Brain pericyte (primary cell): ENCODE measurements around the gene GPSM1.

Source experiments
- DNase-seq: peaks from one replicate; pipeline ENCODE4 v3.0.0-alpha.2; 2012; ENCODE audit warnings: low read depth, low spot score

Gene GPSM1

DNA sequence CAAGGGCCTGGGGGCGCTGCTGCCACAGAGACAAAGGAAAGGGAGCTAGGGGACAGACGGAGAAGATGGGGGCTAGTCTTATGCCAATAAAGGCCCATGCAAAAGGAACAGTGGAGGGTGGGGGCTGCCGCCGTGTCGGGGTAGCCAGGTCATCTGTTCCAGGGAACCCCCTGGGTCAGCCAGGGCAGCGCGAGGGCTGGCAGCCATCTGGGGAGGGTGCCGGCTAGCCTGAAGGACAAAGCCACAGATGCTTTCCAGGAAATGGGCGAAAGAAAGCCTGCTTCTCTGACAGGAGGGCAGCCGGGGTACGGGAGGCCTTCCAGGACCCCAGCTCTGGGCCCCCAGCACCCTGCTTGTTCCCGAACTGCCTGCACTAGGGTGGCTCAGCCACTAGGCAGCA, 47.8 kb downstream of the GPSM1 start:
- DNase-seq, result no peak

DNA sequence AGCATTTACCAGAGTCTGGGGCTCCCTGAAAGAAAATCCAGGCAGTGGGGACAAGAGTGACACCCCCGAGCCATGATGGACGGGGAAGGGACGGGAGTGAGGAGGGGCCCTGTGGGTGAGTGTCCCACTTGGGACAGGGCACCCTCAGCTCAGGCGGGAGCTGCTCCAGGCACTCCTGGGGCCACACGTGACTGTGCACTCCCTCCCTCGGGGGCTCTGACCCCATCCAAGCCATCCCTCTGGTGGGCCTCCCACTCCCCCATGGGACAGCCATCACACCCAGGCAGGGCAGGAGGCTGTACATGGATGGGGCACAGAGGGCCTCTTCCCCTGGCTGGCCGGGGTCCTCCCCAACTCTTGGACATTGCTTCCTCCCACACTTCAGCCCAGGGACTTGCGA, 49.1 kb downstream of the GPSM1 start:
- DNase-seq, result no peak

DNA sequence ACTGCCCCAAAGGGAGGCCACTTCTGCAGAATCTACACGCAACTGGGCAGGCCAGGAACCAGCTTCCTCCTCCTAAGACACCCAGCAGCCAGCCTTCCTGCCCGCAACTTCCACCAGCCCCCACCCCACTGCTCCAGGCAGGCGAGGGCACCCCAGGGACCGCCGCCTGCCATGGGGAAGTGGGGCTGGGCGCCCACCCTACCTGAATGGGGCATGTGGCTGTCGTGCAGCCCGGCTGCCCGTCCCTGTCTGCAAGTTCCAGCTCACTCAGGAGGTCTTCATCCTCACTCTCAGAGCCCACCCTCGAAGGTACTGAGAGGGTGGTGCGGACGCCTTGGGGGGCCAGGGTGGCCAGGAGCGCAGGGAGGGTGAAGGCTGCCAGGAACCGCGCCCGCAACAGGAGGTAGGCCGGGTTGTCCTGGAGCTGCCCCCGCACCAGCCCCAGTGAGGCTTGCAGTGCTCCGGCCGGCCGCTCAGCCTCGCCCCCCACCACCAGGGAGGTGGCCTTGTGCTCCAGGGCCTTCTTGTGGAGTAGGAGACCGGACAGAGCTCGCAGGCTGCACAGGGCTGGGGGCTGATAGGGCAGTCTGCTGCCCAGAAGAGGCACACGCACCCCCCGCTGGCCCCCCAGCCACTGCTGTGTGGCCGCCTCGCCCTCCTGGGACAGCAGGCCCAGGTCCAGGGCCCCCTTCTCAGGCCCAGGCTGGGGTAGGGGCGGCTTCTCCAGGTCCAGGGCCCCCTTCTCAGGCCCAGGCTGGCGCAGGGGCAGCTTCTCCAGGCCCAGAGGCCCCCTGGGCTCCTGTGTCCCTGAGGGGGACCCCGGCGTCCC, 50.2 kb downstream of the GPSM1 start:
- DNase-seq, result no peak

DNA sequence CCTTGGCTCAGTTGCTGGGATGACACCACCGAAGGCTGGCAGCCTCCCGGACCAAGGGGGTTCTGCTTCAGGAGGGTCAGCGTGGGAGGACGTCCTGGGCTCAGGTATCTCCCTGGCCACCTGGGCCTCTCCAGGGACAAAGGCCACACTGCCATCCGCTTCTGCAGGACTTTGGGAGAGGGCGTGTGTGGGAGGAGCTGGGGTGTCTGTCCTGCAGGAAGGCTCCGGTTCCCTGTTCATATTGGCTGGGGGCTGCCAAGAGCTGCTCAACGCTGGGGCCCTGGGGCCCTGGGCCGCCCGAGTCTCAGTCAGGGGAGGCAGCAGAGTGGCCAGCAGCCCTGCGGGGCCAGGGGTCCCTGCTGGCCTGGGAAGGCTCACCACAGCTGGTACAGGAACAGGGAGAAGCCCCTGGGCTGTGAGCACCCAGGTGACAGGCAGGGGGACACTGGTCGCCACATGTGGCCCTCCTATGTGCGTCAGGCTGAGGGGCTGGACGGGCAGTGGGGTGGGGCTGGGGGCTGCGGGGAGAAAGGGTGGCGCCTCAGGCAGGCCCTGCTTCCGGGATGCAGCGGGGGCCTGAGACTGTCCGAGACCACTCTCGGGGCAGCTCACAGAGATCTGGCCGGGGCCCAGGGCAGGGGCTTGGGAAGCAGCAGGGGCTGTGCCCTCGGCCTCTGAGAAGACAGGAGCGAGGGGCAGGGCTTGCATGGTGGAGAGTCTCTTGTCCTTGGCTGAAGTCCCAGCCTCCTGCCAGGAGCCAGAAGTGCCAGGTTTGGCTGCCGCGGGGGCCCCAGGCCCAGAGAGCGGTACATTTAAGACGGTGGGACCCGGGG, 51.0 kb downstream of the GPSM1 start:
- no peak for DNase-seq

DNA sequence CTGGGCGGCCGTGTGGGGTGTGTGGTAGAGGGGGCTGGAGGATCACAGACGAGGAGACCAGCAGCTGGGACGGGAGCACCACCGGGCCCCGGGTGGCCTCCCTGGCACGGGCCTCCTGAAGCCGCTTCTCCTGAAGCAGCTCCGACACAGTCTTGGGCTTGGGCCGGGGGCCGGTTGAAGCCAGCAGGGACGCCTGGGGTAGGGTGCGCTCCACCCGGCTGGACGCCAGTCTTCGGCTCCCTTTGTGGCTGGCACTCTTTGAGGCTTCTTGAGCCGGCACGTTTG, 51.6 kb downstream of the GPSM1 start:
- no peak for DNase-seq

DNA sequence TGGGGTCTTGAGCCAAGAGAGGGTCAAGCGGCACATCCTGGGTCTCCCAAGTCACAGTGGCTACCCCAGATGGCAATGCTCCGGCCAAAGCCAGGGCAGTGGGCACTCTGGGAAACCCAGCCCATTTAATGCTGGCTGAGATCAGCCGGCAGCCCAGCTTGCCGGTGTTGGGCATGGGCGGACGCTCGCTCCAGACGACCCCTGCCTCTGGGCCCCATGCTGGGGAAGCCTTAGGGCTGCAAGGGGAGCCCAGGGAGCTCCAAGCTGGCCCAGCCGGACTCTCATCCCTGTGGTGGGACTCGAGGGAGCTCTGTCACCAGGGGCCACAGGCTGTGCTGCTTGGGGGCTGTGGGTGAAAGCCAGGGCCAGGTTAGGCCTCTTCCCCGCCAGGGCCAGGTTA, 52.1 kb downstream of the GPSM1 start:
- no peak for DNase-seq

DNA sequence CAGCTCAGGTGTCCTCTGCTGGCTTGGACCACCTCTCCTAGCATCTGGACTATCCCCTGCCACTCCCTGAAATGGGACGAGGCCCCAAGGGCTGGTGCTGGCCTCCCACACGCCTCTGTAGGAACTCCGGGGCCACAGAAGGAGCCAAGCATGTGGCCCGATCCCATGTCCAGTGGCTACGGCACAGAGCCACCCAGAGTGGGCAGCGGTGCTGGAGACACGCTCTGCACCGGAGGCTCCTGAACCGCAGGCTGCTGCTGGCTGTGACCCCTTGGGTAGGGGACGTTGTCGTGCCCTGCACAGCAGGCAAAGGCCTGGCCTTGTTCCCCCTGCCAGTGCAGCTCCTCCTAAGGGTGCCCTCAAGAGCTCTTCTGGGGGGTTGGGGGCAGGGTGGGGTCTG, 52.6 kb downstream of the GPSM1 start:
- no peak for DNase-seq

DNA sequence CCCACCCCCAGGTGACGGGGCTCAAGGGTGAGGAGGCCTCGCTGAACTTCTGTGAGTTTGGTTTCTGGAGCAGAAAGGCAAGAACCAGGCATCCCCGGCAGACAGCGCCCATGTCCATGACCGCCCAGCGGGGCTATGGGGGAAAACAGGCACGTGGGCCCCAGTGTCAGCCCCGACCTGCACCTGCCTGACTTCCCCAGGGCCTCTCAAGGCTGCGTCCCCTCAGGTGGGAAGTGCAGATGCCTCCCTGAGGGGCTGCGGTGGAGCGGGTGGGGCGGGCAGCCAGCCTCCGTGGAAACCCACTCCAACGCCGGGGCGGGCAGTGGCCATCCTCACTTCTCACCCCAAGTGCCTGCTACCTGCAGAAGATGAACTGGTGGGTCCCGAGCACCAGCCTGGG, 53.0 kb downstream of the GPSM1 start:
- DNase-seq, result no peak

DNA sequence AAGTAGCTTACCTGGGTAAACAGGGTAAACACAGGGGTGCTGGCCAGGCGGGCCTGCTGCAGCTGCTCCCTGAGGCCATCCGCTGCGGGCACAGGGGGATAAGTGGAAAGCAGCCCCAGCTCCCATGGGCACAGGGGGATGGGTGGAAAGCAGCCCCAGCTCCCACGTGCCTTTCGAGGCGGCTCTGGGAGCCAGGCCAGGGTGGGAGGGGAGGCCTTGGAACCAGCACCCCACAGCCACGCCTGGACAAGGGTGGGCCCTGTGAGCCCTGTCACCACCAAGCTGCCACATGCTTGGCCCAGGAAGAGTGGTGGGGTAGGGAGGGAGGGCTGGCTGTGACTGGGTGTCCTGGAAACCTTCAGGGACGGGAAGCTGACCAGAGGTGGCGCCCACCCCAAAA, 54.0 kb downstream of the GPSM1 start:
- no peak for DNase-seq

DNA sequence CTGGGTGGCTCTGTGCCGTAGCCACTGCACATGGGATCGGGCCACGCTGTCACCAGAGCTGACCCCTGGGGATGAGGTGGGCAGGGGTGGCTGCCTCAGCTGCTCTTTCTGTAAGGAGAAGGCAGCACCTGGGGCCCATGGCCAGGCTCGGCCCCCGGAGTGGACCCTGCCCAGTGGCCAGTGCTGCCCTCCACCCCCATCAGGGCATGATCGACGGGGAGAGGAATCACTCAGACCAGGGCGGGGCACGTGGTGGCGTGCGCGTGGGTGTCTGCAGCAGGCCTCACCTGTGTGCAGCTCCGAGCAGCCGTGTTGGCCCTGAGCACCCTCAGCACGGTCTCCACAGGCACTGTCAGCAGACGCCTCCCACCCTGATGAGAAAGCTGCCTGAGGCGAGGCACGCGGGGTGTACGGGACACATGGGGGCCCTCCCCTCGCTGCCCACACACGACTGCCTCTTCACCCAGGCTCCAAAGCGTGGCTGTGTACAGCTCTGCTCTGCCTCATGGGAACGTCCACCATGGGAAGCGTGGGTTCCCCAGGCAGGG, 54.7 kb downstream of the GPSM1 start:
- no peak for DNase-seq

DNA sequence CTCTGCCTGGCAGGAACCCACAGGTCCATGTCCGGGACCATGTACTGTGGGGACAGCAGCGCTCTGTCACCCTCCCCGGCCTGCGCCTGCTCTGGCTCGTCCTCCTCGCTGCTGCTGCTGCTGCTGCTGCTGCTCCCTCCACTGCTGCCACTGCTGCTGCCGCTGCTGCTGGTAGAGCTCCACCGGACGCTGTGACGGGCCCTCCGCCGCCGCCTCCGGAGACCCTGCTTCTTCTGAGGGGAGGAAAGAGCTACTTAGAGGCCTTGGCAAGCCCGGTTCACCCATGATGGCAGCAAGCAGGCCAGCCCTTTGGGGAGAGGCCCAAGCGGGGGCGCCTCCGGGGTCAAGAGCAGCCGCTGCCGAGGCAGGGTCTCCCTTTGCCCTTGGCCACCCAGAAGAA, 56.1 kb downstream of the GPSM1 start:
- DNase-seq, result no peak

DNA sequence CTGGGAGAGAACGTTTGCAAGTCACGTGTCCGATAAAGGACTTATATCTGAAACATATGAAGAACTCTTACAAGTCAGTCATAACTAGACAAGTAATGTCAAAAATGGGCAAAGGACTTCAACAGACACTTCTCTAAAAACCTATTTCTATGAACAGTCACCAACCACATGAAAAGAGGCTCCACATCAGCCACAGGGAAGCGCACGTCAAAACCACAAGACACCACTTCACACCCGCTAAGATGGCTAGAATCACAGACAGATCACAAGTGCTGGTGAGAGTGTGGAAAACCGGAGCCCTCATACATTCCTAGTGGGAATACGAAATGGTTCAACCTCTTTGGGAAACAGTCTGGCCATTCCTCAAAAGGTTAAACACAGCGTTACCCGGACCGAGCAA, 57.7 kb downstream of the GPSM1 start:
- no peak for DNase-seq

DNA sequence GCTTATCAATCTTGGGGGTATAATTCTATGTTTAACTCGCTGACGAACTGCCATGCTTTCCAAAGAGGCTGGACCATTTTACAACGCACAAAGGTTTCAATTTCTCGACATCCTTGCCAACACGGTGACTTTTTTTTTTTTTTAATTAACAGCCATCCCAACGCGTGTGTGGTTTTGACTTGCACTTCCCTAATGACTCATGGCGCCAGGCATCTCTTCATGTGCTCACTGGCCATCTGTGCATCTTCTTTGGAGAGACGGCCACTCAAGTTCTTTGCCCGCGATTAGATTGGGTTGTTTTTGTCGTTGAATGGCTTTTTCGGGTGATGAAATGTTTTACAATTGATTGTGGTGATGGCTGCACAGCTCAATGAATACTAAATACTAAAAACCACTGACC, 58.7 kb downstream of the GPSM1 start:
- DNase-seq, result no peak

DNA sequence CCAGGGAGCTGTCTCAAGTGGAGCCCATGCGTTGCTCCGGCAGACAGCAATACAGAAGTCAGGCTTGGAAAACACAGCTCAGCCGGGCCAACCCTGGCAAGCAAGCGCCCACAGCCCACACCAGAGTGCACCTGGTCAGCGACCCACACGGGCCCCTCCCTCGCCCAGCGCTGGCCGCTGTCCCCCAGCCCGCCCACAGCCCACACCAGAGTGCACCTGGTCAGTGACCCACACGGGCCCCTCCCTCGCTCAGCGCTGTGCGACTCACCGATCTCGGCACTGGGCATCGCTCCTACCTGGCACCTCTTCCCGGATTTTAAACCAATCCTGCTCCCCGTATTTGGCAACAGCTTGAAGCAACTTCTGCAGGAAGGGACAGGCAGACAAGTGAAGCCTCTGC, 59.9 kb downstream of the GPSM1 start:
- no peak for DNase-seq

DNA sequence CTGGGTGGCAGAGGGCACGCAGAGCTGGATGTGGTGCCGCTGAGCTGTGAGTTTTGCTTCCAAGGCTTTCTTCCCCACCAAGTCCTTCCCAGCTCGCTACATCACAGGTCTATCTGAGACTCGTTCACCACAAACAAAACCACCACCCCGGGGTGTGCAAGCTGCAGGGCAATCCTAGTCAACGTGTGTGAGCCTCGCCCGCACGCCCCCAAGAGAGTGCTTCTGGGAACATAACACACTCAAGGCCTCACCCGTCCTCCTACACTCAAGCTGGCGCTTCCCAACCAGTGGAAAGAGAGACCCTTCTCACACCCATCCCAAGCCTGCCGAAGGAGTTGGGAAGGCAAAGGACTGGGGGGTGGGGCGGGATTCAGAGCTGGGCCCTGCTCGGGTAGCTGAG, 62.1 kb downstream of the GPSM1 start:
- no peak for DNase-seq

DNA sequence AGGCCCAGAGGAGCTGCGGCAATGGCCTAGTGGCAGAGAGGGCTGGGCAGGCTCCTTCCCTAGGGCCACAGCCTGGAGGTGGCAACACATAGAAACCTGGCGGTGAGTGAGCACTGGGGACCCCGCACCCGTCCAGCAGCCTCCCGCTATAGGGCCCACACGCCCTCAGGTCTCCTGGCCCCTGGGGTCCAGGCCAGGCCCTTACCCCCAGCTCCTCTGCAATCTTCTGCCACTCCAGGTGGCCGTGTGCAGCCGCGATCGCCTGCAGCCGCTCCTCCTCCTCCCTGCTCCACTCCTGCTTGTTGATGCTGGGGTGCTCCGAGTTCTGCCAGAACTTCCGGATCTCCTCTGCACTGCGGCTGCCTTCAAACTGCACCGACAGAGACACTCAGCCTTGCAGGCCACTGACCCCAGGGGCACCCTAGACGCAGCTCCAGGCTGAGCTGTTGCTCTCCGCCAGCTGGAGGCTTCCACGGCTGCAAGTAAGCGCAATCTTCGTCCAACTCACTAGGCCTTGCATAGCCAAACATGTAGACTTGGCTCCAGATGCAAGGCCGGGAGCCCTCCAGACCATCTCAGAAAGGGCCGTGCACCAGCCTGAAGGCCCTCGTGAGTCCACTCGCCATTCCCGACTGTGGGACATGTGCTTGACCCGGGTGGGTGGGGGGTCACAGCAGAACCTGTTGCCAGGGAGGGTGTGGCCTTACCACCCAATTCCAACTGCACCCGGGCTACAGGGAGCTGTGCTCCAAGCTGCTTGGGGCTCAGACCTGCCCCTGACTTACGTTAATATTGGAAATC, 64.6 kb downstream of the GPSM1 start:
- no peak for DNase-seq

DNA sequence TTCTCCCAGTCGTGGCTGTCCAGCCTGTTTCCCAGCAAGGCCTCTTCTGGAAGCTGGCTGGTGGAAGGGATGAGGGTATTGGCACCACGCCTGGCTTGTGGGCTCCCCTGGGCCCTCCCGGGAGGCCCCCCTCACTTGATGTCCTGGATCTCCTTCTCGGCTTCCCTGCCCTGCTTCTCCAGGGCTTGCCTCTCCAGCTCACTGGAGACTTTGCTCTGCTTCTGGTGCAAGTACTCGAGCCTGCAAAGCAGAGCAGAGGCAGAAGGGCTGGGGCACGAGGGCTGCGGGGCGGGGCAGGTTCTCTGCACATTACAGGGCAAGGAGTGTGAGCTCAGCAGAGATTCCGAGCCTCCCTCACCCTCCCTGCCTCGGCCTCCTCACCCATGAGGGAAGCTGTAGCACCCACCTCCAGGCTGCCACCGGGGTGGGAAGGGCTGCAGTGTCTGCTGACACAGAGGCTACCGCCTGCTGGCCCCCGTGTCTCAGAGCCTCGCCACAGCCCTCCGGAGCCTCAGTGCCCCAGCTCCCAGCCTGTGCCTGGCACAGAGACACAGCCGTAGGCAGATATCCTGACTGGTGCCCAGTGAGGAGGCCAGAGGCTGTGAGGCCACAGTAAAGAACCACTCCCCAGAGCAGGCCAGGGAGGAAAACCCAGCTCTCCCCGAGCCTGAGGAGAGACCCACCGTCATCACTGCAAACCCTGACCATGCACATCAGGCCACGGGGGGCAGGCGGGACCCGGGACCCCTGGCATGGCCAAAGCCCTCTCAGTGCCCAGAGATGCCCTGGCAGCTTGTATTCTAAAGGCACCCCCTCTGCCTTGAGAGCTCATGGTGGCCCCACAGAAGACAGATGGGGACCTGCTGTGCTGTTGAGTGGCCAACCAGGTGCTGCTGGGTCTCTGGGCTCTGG, 65.5 kb downstream of the GPSM1 start:
- DNase-seq, result no peak

DNA sequence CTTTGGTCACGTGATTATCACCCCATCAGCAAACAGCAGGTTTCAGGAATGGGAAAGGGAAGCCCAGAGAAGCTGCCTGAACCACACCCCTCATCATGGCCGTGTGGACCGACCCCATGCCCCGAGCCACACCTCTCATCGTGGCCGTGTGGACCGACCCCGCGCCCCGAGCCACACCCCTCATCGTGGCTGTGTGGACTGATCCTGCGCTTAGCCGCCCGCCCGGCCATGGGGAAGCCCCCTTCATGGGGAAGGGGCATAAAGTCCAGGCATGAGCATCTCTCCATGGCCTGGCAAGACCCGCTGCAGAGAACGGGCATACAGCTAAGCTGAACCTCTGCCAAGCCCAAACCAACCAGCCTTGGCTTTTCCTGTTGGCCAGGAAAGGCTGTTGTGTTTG, 66.2 kb downstream of the GPSM1 start:
- no peak for DNase-seq

DNA sequence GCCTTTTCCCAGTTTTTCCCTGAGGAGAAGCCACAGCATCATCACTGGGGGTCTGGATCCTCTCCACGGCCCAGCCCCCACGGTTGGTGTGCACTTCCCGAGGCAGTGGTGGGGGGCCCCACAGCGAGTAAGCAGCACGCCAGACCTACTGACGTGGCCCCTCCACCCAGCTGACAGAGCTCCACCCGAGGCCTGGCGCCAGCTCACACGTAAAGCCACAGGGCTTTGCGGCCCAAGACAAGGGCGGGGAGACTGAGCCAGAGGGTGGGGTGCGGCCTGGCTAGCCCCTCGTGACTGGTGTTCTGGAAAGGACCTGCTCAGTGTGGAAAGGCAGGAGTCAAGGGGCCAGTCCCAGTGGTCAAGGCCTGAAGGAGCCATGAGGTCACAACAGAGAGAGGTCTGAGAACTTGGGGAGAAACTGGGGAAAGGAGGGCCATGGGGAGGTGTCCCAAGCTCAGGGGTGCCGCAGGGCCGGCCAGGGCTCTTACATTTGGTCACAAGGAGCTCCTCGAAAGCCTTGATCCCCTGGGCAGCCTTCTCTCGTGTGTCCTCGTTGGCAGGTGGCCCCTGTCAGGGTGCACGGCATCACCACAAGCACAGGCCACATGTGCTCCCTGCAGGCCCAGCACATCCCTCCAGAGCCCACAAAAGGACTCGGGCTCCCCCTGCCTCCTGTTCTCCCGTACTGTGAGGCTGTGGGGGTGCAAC, 67.1 kb downstream of the GPSM1 start:
- no peak for DNase-seq

DNA sequence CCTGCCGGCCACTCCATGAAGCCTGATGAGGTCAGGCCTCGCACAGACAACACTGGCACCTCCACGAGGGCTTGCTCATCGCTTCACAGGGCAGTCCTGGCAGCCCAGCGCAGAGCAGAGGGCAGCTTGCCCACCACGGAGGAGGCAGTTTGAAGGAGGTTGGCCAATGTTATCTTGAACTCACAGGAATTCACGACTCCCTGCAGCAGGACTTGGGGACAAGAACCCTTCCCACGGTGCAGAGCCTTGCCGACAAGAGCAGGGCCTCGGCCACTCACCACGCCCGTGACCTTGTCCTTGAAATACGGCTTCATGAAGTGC, 67.6 kb downstream of the GPSM1 start:
- DNase-seq, result no peak
